Astrocyte (in vitro differentiated cells and primary cell): ENCODE data around the gene PBX2. TPM values are rescaled to one million over a fixed set of nuclear protein-coding genes. Genes with fewer than 3 reads are reported as not detected.
A peak's percentile ranks its signal among the peaks of the same experiment; 100 is the strongest.

Experiments
- DNase-seq: peaks from one replicate; pipeline ENCODE4 v3.0.0-alpha.2; 2010; ENCODE audit warnings: low read depth
- FAIRE-seq: peaks from 2 replicates; lab custom pipeline; 2011; peaks lifted over from hg19 to GRCh38; lab: Jason Lieb, UNC
- H2AFZ ChIP-seq: 2 replicates; pipeline ENCODE4 v1.6.0; 2012; ENCODE audit warnings: low read depth, low read length, inconsistent platforms
- H3K27ac ChIP-seq: 2 replicates; pipeline ENCODE4 v1.5.1; 2011; ENCODE audit warnings: low read depth, low read length, inconsistent platforms
- H3K27me3 ChIP-seq: 2 replicates; pipeline ENCODE4 v1.6.0; 2011; ENCODE audit warnings: low read length, inconsistent platforms; ENCODE audit not compliant: insufficient read depth
- H3K36me3 ChIP-seq: 2 replicates; pipeline ENCODE4 v1.5.1; 2011; ENCODE audit warnings: low read length, inconsistent platforms; ENCODE audit not compliant: insufficient read depth
- H3K4me1 ChIP-seq: 2 replicates; pipeline ENCODE4 v1.5.1; 2011; ENCODE audit warnings: low read length, inconsistent platforms; ENCODE audit not compliant: insufficient read depth
- H3K4me2 ChIP-seq: 2 replicates; pipeline ENCODE4 v1.6.0; 2012; ENCODE audit warnings: low read length, inconsistent platforms
- H3K4me3 ChIP-seq: 2 replicates; pipeline ENCODE4 v1.5.1; 2011; ENCODE audit warnings: low read depth, mild to moderate bottlenecking, low read length, inconsistent platforms; ENCODE audit not compliant: insufficient read depth
- H3K79me2 ChIP-seq: 2 replicates; pipeline ENCODE4 v1.6.0; 2012; ENCODE audit warnings: mild to moderate bottlenecking, low read length, inconsistent platforms; ENCODE audit not compliant: insufficient read depth
- H3K9ac ChIP-seq: 2 replicates; pipeline ENCODE4 v1.6.0; 2012; ENCODE audit warnings: mild to moderate bottlenecking, low read length, inconsistent platforms
- H3K9me3 ChIP-seq: 2 replicates; pipeline ENCODE4 v1.5.1; 2012; ENCODE audit warnings: low read depth, mild to moderate bottlenecking, low read length, inconsistent platforms; ENCODE audit not compliant: insufficient read depth
- H4K20me1 ChIP-seq: 2 replicates; pipeline ENCODE4 v1.6.0; 2012; ENCODE audit warnings: low read length, inconsistent platforms; ENCODE audit not compliant: insufficient read depth
- H3K27ac Mint-ChIP-seq: one replicate; pipeline ENCODE4 v1.8.0; 2021; ENCODE audit warnings: mild to moderate bottlenecking, mixed read lengths; ENCODE audit not compliant: unreplicated experiment
- H3K27me3 Mint-ChIP-seq: one replicate; pipeline ENCODE4 v1.8.0; 2021; ENCODE audit warnings: low read depth, mixed read lengths; ENCODE audit not compliant: unreplicated experiment
- H3K36me3 Mint-ChIP-seq: one replicate; pipeline ENCODE4 v1.8.0; 2021; ENCODE audit warnings: low read depth, mixed read lengths; ENCODE audit not compliant: unreplicated experiment
- H3K4me1 Mint-ChIP-seq: one replicate; pipeline ENCODE4 v1.8.0; 2021; ENCODE audit warnings: low read depth, mixed read lengths; ENCODE audit not compliant: unreplicated experiment
- H3K4me3 Mint-ChIP-seq: one replicate; pipeline ENCODE4 v1.8.0; 2021; ENCODE audit warnings: mild to moderate bottlenecking, moderate library complexity, mixed read lengths; ENCODE audit not compliant: unreplicated experiment
- H3K9me3 Mint-ChIP-seq: one replicate; pipeline ENCODE4 v1.8.0; 2021; ENCODE audit warnings: mild to moderate bottlenecking, mixed read lengths; ENCODE audit not compliant: unreplicated experiment
- EZH2 ChIP-seq: IDR thresholded peaks from 2 replicates; pipeline ENCODE4 v1.6.1; 2012; ENCODE audit warnings: mild to moderate bottlenecking, low read length, inconsistent platforms; ENCODE audit not compliant: insufficient read depth
- total RNA-seq: library from RNA; stranded (reverse); gene quantifications from 2 replicates; pipeline ENCODE4 v1.2.1, GENCODE V29; 2021
- TF ChIP-seq, protein P1 (sequence below): IDR thresholded peaks from 2 replicates; pipeline ENCODE4 v1.5.1; 2011; ENCODE audit warnings: low read depth, mild to moderate bottlenecking, inconsistent platforms, low read length, moderate library complexity; ENCODE audit not compliant: insufficient read depth

PBX2 gene
- total RNA-seq, 1 donor from 2014 or later: 80.7 TPM

DNA sequence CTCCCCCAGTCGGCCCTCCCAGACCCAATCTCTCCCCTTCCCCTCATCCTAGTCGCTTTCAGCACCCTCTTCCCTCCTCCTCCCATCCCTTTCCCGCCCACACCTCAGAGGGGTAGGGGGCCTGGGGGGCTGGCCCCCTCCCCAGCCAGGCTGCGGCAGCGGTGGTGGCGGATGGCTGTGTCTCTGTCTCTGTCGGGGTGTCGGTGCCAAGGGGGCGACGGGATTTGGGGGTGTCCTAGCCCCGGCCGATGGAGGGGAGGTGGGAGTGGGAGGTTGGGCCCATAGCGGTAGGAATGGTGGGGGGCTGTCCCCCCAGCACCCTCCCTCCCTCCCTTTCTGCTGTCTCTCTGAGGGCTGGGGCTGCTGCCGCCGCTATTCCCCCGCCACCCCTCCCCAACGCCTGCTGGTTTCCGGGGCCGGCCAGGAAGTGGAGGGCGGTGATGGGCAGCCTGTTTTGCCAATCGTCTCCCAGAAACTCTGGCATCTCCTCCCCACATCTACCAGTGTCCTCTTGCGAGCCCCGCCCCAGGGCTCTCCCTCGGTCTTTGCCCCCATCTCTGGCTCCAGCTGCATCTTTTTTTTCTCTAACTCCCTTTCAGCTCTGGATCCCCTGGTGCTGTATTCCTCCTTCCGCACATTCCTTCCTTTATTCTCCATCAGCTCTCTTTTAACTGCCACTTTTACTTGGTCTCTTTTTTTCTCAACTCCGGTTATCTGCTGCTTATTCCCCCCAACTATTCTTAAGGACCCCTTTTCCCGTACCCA is 14.1 kb downstream of the PBX2 start, which contains the start of gene AGPAT1:
AGPAT1 (minus strand) TSS at position 374 of the 765 bp plus-strand sequence. CDS start 4,588 bp downstream, outside the sequence.
- Histone ChIP-seq H3K4me2 (peak within 1 kb of the TSS; percentile 95), H4K20me1 (peaks cover 31% of the 10 kb centered on the region), H3K27ac (peak within 1 kb of the TSS; percentile 91), H3K4me3 (peak within 1 kb of the TSS; percentile 86), H3K36me3 (no peaks in the 10 kb centered on the region), H2AFZ (peak within 1 kb of the TSS; percentile 77), H3K79me2 (peaks cover 51% of the 10 kb centered on the region), H3K27me3 (no peaks in the 10 kb centered on the region), H3K4me1 (peaks cover 33% of the 10 kb centered on the region), H3K9ac (peak within 1 kb of the TSS; percentile 98), H3K9me3 (no peaks in the 10 kb centered on the region)
- peak; percentile 95 for DNase-seq
- no peaks in the 10 kb centered on the region for H3K27me3 Mint-ChIP-seq
- peak within 1 kb of the TSS; percentile 97 for H3K4me3 Mint-ChIP-seq
- H3K27ac Mint-ChIP-seq: peak within 1 kb of the TSS; percentile 99
- peaks cover 7% of the 10 kb centered on the region for H3K36me3 Mint-ChIP-seq
- FAIRE-seq: no peak
- TF ChIP-seq EZH2: no peak
- TF ChIP-seq, protein P1, sequence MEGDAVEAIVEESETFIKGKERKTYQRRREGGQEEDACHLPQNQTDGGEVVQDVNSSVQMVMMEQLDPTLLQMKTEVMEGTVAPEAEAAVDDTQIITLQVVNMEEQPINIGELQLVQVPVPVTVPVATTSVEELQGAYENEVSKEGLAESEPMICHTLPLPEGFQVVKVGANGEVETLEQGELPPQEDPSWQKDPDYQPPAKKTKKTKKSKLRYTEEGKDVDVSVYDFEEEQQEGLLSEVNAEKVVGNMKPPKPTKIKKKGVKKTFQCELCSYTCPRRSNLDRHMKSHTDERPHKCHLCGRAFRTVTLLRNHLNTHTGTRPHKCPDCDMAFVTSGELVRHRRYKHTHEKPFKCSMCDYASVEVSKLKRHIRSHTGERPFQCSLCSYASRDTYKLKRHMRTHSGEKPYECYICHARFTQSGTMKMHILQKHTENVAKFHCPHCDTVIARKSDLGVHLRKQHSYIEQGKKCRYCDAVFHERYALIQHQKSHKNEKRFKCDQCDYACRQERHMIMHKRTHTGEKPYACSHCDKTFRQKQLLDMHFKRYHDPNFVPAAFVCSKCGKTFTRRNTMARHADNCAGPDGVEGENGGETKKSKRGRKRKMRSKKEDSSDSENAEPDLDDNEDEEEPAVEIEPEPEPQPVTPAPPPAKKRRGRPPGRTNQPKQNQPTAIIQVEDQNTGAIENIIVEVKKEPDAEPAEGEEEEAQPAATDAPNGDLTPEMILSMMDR: no peak
- no peaks in the 10 kb centered on the region for H3K9me3 Mint-ChIP-seq
- H3K4me1 Mint-ChIP-seq: peaks cover 35% of the 10 kb centered on the region

DNA sequence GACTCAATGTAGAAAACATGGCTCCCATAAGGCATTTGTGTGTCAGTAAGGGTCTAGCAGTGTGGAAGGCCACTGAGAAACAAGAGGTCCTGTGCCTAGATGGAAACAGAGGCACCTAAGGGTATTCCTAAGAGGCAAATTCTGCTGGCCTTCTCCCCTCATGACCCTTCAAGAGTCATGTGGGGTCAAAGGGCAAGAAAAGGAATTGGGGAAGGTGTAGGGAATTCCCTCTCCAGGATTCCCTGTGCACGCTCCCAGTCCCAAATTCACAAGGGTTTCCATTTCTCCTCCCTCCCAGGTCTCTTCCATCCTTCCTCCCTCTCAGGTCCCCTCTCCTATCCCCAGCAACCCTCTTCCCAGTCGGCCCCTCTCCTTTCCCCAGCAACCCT is 14.7 kb downstream of the PBX2 start:
- FAIRE-seq: no peak
- H4K20me1 ChIP-seq: peaks cover 31% of the 10 kb centered on the region
- Mint-ChIP-seq H3K27me3 (no peaks in the 10 kb centered on the region), H3K27ac (peak overlapping the region; percentile 30), H3K9me3 (no peaks in the 10 kb centered on the region), H3K36me3 (peaks cover 8% of the 10 kb centered on the region), H3K4me1 (peaks cover 35% of the 10 kb centered on the region), H3K4me3 (peak overlapping the region; percentile 97)
- H3K9me3 ChIP-seq: no peaks in the 10 kb centered on the region
- TF ChIP-seq, protein P1: no peak
- no peak for TF ChIP-seq EZH2
- no peak for DNase-seq
- H3K27ac ChIP-seq: peak overlapping the region; percentile 68
- peak overlapping the region; percentile 95 for H3K4me2 ChIP-seq
- peak overlapping the region; percentile 51 for H2AFZ ChIP-seq
- peak overlapping the region; percentile 98 for H3K9ac ChIP-seq
- peak overlapping the region; percentile 86 for H3K4me3 ChIP-seq
- H3K79me2 ChIP-seq: peaks cover 51% of the 10 kb centered on the region
- peaks cover 5% of the 10 kb centered on the region for H3K36me3 ChIP-seq
- H3K4me1 ChIP-seq: peaks cover 37% of the 10 kb centered on the region
- H3K27me3 ChIP-seq: no peaks in the 10 kb centered on the region

DNA sequence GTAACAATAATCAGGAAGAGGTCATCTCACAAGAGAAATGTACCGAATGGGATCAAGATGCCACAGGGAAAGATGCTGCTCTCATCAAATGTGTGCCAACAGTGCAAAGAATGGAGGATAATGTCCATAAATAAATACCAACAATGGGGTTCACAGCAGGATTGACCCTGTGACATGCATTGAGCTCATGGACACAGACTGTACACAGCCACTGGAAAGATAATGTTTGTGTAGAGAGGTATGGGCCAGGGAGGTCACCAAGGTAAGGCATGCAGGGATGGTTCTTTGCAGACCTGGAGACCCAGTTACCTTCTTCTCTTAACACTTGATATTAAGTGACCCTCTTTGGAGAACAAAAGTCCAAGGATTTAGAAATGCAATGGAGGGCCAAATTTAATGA is 15.6 kb downstream of the PBX2 start:
- Mint-ChIP-seq H3K27me3 (no peaks in the 10 kb centered on the region), H3K27ac (no peak overlapping the region), H3K36me3 (peaks cover 15% of the 10 kb centered on the region), H3K4me1 (peaks cover 35% of the 10 kb centered on the region), H3K9me3 (no peaks in the 10 kb centered on the region), H3K4me3 (peak overlapping the region; percentile 97)
- Histone ChIP-seq H3K4me3 (peak overlapping the region; percentile 86), H3K27me3 (no peaks in the 10 kb centered on the region), H3K4me2 (peak overlapping the region; percentile 95), H3K9ac (no peak overlapping the region), H3K27ac (no peak overlapping the region), H3K36me3 (peaks cover 12% of the 10 kb centered on the region), H3K9me3 (no peaks in the 10 kb centered on the region), H4K20me1 (peaks cover 31% of the 10 kb centered on the region), H3K4me1 (peaks cover 42% of the 10 kb centered on the region), H3K79me2 (peaks cover 49% of the 10 kb centered on the region), H2AFZ (no peak overlapping the region)
- DNase-seq (no peak), FAIRE-seq (no peak)
- no peak for TF ChIP-seq EZH2
- TF ChIP-seq, protein P1: no peak
